SK-N-SH treated with all-trans-retinoic acid at 6 μM for 48 hours (cell line): ENCODE measurements around the gene POLR2M.

Experiments used
- ATAC-seq: fragments of 200-7000 bp; cut with Tn5 transposase; 3 replicates; pipeline ENCODE4 v1.9.1; 2020; ENCODE audit warnings: mild to moderate bottlenecking, moderate library complexity
- ARNTL ChIP-seq: fragments of 450-650 bp; formaldehyde crosslinking; IDR thresholded peaks from 2 replicates; pipeline ENCODE4 v1.5.0; 2020; ENCODE audit warnings: low read depth, mild to moderate bottlenecking, moderate library complexity, borderline replicate concordance
- BACH2 ChIP-seq: fragments of 250-450 bp; sonication (Bioruptor Pico); IDR thresholded peaks from 2 replicates; pipeline ENCODE4 v1.9.0; 2021; ENCODE audit warnings: mild to moderate bottlenecking, borderline replicate concordance
- CREB5 ChIP-seq: fragments of 250-450 bp; sonication (Bioruptor Pico); IDR thresholded peaks from 2 replicates; pipeline ENCODE4 v1.5.1; 2020; ENCODE audit warnings: low read depth, mild to moderate bottlenecking, moderate library complexity
- CSDC2 ChIP-seq: fragments of 250-450 bp; sonication (Bioruptor Pico); IDR thresholded peaks from 2 replicates; pipeline ENCODE4 v1.5.0; 2020; ENCODE audit warnings: mild to moderate bottlenecking, moderate library complexity
- CSRNP3 ChIP-seq: fragments of 250-450 bp; sonication (Bioruptor Pico); IDR thresholded peaks from 2 replicates; pipeline ENCODE4 v1.5.1; 2021; ENCODE audit warnings: mild to moderate bottlenecking, moderate library complexity
- ESRRG ChIP-seq: fragments of 250-450 bp; sonication (Bioruptor Pico); IDR thresholded peaks from 2 replicates; pipeline ENCODE4 v1.6.1; 2021; ENCODE audit warnings: mild to moderate bottlenecking
- GLIS3 ChIP-seq: fragments of 250-450 bp; sonication (Bioruptor Pico); IDR thresholded peaks from 2 replicates; pipeline ENCODE4 v1.5.0; 2020; ENCODE audit warnings: mild to moderate bottlenecking, moderate library complexity
- ISL1 ChIP-seq: fragments of 250-450 bp; sonication (Bioruptor Pico); IDR thresholded peaks from 2 replicates; pipeline ENCODE4 v2.1.2; 2022; ENCODE audit warnings: mild to moderate bottlenecking, moderate library complexity
- OSR1 ChIP-seq: fragments of 250-450 bp; sonication (Bioruptor Pico); IDR thresholded peaks from 2 replicates; pipeline ENCODE4 v1.8.0; 2022; ENCODE audit warnings: moderate library complexity, mild to moderate bottlenecking, inconsistent platforms
- PATZ1 ChIP-seq: fragments of 250-450 bp; sonication (Bioruptor Pico); IDR thresholded peaks from 2 replicates; pipeline ENCODE4 v1.8.0; 2020; ENCODE audit warnings: mild to moderate bottlenecking, moderate library complexity, borderline replicate concordance
- POU6F1 ChIP-seq: fragments of 250-450 bp; sonication (Bioruptor Pico); IDR thresholded peaks from 2 replicates; pipeline ENCODE4 v1.8.0; 2021; ENCODE audit warnings: low read depth, mild to moderate bottlenecking, moderate library complexity, borderline replicate concordance
- PPARA ChIP-seq: fragments of 250-450 bp; sonication (Bioruptor Pico); IDR thresholded peaks from 2 replicates; pipeline ENCODE4 v1.5.0; 2020; ENCODE audit warnings: mild to moderate bottlenecking, borderline replicate concordance
- RARB ChIP-seq: fragments of 250-450 bp; sonication (Bioruptor Pico); IDR thresholded peaks from 2 replicates; pipeline ENCODE4 v1.8.0; 2021; ENCODE audit warnings: mild to moderate bottlenecking, moderate library complexity
- SNAI2 ChIP-seq: fragments of 250-450 bp; sonication (Bioruptor Pico); IDR thresholded peaks from 2 replicates; pipeline ENCODE4 v1.5.0; 2020; ENCODE audit warnings: mild to moderate bottlenecking, moderate library complexity
- TCF4 ChIP-seq: fragments of 250-450 bp; sonication (Bioruptor Pico); IDR thresholded peaks from 2 replicates; pipeline ENCODE4 v1.8.0; 2021; ENCODE audit warnings: mild to moderate bottlenecking, moderate library complexity, borderline replicate concordance
- TOX ChIP-seq: fragments of 250-450 bp; sonication (Bioruptor Pico); IDR thresholded peaks from 2 replicates; pipeline ENCODE4 v1.8.0; 2021; ENCODE audit warnings: mild to moderate bottlenecking, moderate library complexity, borderline replicate concordance
- TSHZ2 ChIP-seq: fragments of 250-450 bp; sonication (Bioruptor Pico); IDR thresholded peaks from 2 replicates; pipeline ENCODE4 v1.5.0; 2020; ENCODE audit warnings: mild to moderate bottlenecking, moderate library complexity
- ZC3H10 ChIP-seq: fragments of 250-450 bp; sonication (Bioruptor Pico); IDR thresholded peaks from 2 replicates; pipeline ENCODE4 v1.5.1; 2021; ENCODE audit warnings: mild to moderate bottlenecking, moderate library complexity
- ZFP3 ChIP-seq: fragments of 250-450 bp; sonication (Bioruptor Pico); IDR thresholded peaks from 2 replicates; pipeline ENCODE4 v1.5.0; 2020; ENCODE audit warnings: mild to moderate bottlenecking, moderate library complexity
- ZNF565 ChIP-seq: fragments of 450-650 bp; formaldehyde crosslinking; conservative IDR thresholded peaks from 2 replicates; pipeline ENCODE4 v1.5.0; 2020; ENCODE audit warnings: low read depth, mild to moderate bottlenecking, moderate library complexity
- ZNF70 ChIP-seq: fragments of 450-650 bp; formaldehyde crosslinking; IDR thresholded peaks from 2 replicates; pipeline ENCODE4 v1.5.0; 2020; ENCODE audit warnings: mild to moderate bottlenecking, moderate library complexity
- ZNF8 ChIP-seq: fragments of 450-650 bp; formaldehyde crosslinking; IDR thresholded peaks from 2 replicates; pipeline ENCODE4 v1.5.0; 2020; ENCODE audit warnings: mild to moderate bottlenecking, moderate library complexity

Gene POLR2M

GRCh38 chr15:57698991-57699390 is 7.5 kb upstream of the POLR2M start (continued):
- no peak for TF ChIP-seq TSHZ2 (CRISPR knock-in tag)

GRCh38 chr15:57703387-57703786 is 3.1 kb upstream of the POLR2M start:
- no peak for TF ChIP-seq ZFP3 (CRISPR knock-in tag)
- TF ChIP-seq POU6F1, result no peak
- TF ChIP-seq ZNF8, result no peak
- TF ChIP-seq PPARA (CRISPR knock-in tag), result no peak
- TF ChIP-seq SNAI2 (CRISPR knock-in tag), result no peak
- no peak for TF ChIP-seq ARNTL
- no peak for TF ChIP-seq ZNF565 (CRISPR knock-in tag)
- TF ChIP-seq RARB (CRISPR knock-in tag), result no peak
- no peak for TF ChIP-seq ZNF70
- TF ChIP-seq TOX (CRISPR knock-in tag), result no peak
- no peak for TF ChIP-seq ZC3H10
- no peak for TF ChIP-seq OSR1 (CRISPR knock-in tag)
- TF ChIP-seq TCF4 (CRISPR knock-in tag), result no peak
- TF ChIP-seq, all 23 proteins: peak for 0
- no peak for ATAC-seq

GRCh38 chr15:57704441-57704840 is 2.1 kb upstream of the POLR2M start:
- no peak for ATAC-seq
- TF ChIP-seq PPARA (CRISPR knock-in tag) (no peak), PATZ1 (CRISPR knock-in tag) (no peak), ISL1 (no peak), OSR1 (CRISPR knock-in tag) (no peak), CSDC2 (CRISPR knock-in tag) (no peak), ARNTL (no peak), GLIS3 (CRISPR knock-in tag) (no peak), TSHZ2 (CRISPR knock-in tag) (no peak), CREB5 (CRISPR knock-in tag) (no peak), TOX (CRISPR knock-in tag) (no peak), ZFP3 (CRISPR knock-in tag) (no peak), ZNF8 (no peak), ZNF565 (CRISPR knock-in tag) (no peak), RARB (CRISPR knock-in tag) (no peak), BACH2 (no peak), ESRRG (CRISPR knock-in tag) (no peak), POU6F1 (no peak), CSRNP3 (CRISPR knock-in tag) (no peak), ZNF70 (no peak), ZC3H10 (no peak)
